ENCODE data around the gene SLC22A1. TPM values are rescaled to one million over a fixed set of nuclear protein-coding genes. Genes with fewer than 3 reads are reported as not detected.

SLC22A1 gene
- total and polyA plus RNA-seq, 2 donors (not counting 3 experiments of a cell fraction or from before 2014, with no cell fraction given) = 0.04 TPM; not detected in 1

- H3K9me3 ChIP-seq (replicated peaks; ENCODE audit: control insufficient read depth, insufficient read depth, low read length) = no peaks in the 10 kb centered on the region
- intact Hi-C loops (cut with micrococcal nuclease) = no loop called here
- CTCF ChIA-PET = no interaction called here
Observed at GRCh38 chr6:160160929-160161646, 39.5 kb downstream of the SLC22A1 start.

More at GRCh38 chr6:160160929-160161646, 39.5 kb downstream of the SLC22A1 start:
- no peak overlapping the region for H3K27ac ChIP-seq (ENCODE audit: insufficient read depth, low read depth, low read length)
- FAIRE-seq (no peak), DNase-seq (ENCODE audit: low read depth, low spot score) (no peak)
- no peak overlapping the region for H2AFZ ChIP-seq (ENCODE audit: low read depth, low read length)
- BruUV-seq (replicated peaks) = no TSS peak
- TF ChIP-seq POLR2AphosphoS5 (IDR thresholded peaks at IDR 0.05; ENCODE audit: insufficient read depth, low read depth, low read length) (no peak), FOS (IDR thresholded peaks at IDR 0.05; ENCODE audit: borderline replicate concordance, insufficient read depth, low read length) (no peak), GATA2 (IDR thresholded peaks at IDR 0.05; ENCODE audit: insufficient read depth, insufficient read length, low read depth, low read length) (no peak), EZH2 (IDR thresholded peaks at IDR 0.05; ENCODE audit: borderline replicate concordance, low read depth, low read length, severe bottlenecking) (no peak), CTCF (IDR thresholded peaks at IDR 0.05; ENCODE audit: extremely low read depth in 1 of 2, insufficient read depth in 1 of 2, low read depth in 1 of 2, low read length in 2 of 2) (no peak), POLR2A (IDR thresholded peaks at IDR 0.05; ENCODE audit: low read depth, low read length) (no peak), MAX (IDR thresholded peaks at IDR 0.05; ENCODE audit: insufficient read depth, insufficient read length) (no peak), MYC (IDR thresholded peaks at IDR 0.05; ENCODE audit: low read depth, low read length) (no peak), JUN (IDR thresholded peaks at IDR 0.05; ENCODE audit: borderline replicate concordance, insufficient read depth, insufficient read length, low read depth) (no peak)
- no peaks in the 10 kb centered on the region for H3K4me1 ChIP-seq (ENCODE audit: control insufficient read depth, extremely low read depth, insufficient read depth, low read length)
- no peaks in the 10 kb centered on the region for H3K79me2 ChIP-seq (ENCODE audit: control insufficient read depth, insufficient read depth, low read length)
- dilution Hi-C loops (cut with MboI; ENCODE audit: extremely low pct_ligation_motif_present, low sequenced_read_pairs) = no loop called here
- no peak overlapping the region for H3K4me2 ChIP-seq (ENCODE audit: insufficient read depth, low read length)
- H3K27me3 ChIP-seq (ENCODE audit: control insufficient read depth in 2 of 2, insufficient read depth in 2 of 2, low read length in 2 of 2) = no peaks in the 10 kb centered on the region
- H4K20me1 ChIP-seq (replicated peaks; ENCODE audit: control insufficient read depth, extremely low read depth, insufficient read depth, low read length) = no peaks in the 10 kb centered on the region
- no peaks in the 10 kb centered on the region for H3K36me3 ChIP-seq (ENCODE audit: control insufficient read depth in 2 of 2, extremely low read depth in 1 of 2, insufficient read depth in 2 of 2, low read length in 2 of 2)
- no peaks in the 10 kb centered on the region for H3K9me1 ChIP-seq (replicated peaks; ENCODE audit: control insufficient read depth, extremely low read depth, insufficient read depth, low read length)
- POLR2A ChIA-PET = no interaction called here
- no peak overlapping the region for H3K4me3 ChIP-seq (replicated peaks in 1 of 3; ENCODE audit: insufficient read depth in 1 of 3, low read depth in 1 of 3, low read length in 3 of 3)
- no peak overlapping the region for H3K9ac ChIP-seq (replicated peaks; ENCODE audit: extremely low read depth, insufficient read depth, low read length)

Data from endothelial cell of umbilical vein (primary cell).